ENCODE data around the gene COL4A2.

The COL4A2 gene

DNA sequence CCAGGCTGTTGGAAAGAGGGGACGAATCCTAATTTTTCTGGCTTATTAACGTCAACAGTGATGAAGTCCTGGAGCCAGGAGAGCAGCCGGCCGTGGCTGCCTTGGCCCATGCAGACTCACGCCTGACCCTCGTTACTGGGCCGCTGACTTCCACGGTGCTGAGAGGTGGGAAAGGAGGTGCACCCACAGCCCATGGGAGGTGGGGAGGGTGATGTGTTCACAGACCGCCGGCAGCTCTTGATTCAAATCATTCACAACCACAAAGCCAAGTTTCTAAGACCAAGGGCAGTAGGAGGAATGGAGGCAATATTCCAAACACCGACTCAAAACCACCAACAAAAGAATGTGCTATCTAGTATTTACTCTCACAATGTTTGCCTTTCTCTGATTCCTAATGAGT is 24.3 kb downstream of the COL4A2 start:
- DNase-seq: no peak

DNA sequence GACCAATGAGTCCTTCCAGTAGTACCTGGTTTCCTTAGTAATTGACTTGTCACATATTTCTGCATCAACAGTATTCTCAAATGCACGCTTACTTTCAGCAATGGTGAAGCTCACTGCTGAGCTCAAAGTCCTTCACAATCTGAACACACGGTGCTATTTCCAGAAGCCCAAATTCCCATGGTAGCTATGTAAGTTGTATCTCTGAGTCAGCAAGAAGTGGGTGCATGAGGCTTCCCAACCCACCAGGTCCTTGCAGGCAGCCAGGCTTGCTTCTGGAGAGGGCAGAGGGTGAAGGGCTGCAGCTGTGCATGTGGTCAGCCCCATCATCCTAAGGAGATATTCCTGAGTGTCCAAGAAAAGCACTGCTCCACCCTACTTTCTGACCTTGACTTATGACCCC is 25.7 kb downstream of the COL4A2 start:
- DNase-seq: no peak
- in situ Hi-C loops (cut with MboI; ENCODE audit: low pct_unique_long_range_greater_than_20kb, low sequenced_read_pairs): no loop called here

More for the DNA sequence above, 24.3 kb downstream of the COL4A2 start:
- in situ Hi-C loops (cut with MboI; ENCODE audit: low pct_unique_long_range_greater_than_20kb, low sequenced_read_pairs): no loop called here

DNA sequence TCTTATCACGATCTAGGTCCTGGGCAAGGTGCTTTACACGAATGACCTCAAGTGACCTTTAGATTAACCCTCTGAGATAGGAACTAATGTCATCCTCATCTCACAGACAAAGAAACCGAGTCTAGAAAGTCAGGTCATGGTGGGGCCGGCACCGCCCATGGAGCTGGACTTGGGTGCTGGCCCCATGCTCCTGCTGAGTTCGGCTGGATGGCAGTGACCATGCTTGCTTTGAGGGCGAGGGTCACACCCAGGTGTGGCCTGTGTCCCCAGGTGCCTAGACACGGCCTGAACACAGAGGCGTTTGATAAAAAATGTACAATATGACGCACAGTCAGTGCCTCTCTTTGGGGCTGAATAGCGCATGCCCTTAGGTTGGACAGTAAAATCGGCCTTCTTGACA is 26.8 kb downstream of the COL4A2 start:
- in situ Hi-C loops (cut with MboI; ENCODE audit: low pct_unique_long_range_greater_than_20kb, low sequenced_read_pairs): no loop called here
- no peak for DNase-seq

DNA sequence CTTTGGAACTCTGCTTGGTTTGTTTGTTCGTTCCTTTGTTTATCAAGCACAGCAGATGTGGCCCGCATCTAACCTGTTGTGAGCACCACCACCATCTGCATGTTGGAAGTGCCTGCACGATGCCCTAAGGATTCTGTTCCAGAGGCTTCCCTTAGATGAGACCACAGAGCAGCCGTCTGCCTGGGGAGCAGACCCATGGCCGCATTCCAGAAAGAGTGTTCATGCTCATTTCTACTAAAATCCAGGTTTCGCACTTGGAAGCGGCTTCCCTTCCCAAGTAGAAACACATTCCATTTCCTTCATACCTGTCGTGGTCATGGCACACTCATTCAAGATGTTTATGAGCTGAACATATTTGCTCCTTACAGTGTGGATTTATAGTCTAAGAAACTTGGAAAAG is 27.2 kb downstream of the COL4A2 start:
- in situ Hi-C loops (cut with MboI; ENCODE audit: low pct_unique_long_range_greater_than_20kb, low sequenced_read_pairs): no loop called here
- DNase-seq: no peak

DNA sequence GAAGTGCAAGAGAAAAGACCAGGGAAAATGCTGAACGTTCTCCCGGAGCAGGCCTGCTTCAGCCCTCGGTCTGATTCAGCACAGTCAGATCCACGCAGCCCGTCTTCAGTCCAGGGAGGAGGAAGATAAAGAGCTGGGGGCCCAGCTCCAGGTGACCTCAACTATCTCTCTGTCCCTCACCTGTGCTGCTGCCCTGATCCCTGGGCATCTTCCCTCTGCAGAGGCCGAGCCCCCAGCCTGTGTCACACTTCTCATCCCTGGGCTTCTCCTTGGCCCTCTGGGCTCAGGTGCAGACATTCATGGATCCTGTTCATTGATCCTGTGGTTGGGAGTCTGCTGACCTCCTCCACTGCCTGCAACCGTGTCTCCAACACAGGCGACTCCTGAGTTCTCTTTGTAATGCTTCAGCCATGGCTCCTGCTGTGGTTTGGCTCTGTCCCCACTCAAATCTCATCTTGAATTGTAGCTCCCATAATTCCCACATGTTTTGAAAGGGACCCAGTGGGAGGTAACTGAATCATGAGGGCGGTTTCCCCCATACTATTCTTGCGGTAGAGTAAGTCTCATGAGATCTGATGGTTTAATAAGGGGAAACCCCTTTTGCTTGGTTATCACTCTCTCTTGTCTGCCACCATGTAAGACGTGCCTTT is 27.9 kb downstream of the COL4A2 start:
- no peak for DNase-seq
- in situ Hi-C loops (cut with MboI; ENCODE audit: low pct_unique_long_range_greater_than_20kb, low sequenced_read_pairs): no loop called here

DNA sequence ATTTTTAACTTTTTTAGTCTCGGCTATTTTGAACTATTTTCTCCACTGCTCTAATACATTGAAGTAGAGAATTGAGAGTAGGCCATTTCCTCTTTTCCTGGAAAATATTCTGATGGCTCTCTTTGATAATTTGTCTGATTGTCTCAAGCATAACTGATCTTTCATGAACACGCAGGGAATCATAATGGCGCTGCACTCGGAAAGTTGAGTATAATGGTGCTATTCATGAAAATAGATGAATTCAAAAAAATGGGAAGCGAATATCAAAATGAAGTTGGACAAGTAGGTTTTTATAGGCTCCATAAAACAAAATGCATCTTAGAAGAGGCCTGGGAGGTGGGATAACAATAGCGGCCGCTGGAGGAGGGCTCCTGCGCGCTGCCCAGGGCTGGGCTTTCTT is 29.0 kb downstream of the COL4A2 start:
- in situ Hi-C loops (cut with MboI; ENCODE audit: low pct_unique_long_range_greater_than_20kb, low sequenced_read_pairs): no loop called here
- no peak for DNase-seq

DNA sequence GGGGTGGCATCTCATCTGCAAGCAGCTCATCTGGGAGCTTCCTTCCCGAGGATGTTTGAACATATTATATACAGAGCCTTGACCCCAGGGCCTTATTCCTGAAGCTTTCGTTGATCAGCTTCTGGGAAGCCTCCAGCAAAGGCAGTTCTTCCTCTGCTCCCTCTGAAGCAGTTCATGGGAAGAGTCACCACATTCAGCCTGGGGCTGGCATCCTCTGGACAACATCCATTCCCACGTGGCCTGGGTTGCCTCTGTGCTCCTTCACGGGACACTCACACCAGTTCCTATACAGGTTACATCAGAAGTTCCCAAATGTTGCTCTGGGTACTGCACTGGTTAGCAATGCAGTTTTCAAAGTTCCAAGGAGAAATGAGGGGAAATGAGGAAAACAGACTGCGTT is 29.6 kb downstream of the COL4A2 start:
- in situ Hi-C loops (cut with MboI; ENCODE audit: low pct_unique_long_range_greater_than_20kb, low sequenced_read_pairs): no loop called here

DNA sequence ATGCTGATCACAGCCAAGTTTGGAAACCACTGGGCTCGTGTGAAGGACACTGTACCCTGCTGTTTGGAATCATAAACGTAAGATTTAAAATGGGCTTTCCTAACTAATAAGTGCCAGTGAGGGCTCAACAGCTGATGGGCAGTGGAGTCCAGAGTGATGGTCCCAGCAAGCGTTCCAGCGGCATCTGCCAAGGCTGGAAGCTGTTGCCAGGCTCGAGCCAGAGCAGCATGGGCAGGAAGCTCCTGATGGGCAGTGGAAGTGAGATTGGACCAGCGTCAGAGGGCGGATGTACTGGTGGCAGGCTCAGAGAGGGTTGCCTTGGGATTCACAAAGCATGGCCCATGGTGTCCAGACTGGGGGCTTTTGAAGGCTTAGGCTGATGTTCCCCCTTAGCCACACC is 30.2 kb downstream of the COL4A2 start:
- in situ Hi-C loops (cut with MboI; ENCODE audit: low pct_unique_long_range_greater_than_20kb, low sequenced_read_pairs): no loop called here
- DNase-seq: no peak

More for the DNA sequence above, 29.6 kb downstream of the COL4A2 start:
- no peak for DNase-seq

DNA sequence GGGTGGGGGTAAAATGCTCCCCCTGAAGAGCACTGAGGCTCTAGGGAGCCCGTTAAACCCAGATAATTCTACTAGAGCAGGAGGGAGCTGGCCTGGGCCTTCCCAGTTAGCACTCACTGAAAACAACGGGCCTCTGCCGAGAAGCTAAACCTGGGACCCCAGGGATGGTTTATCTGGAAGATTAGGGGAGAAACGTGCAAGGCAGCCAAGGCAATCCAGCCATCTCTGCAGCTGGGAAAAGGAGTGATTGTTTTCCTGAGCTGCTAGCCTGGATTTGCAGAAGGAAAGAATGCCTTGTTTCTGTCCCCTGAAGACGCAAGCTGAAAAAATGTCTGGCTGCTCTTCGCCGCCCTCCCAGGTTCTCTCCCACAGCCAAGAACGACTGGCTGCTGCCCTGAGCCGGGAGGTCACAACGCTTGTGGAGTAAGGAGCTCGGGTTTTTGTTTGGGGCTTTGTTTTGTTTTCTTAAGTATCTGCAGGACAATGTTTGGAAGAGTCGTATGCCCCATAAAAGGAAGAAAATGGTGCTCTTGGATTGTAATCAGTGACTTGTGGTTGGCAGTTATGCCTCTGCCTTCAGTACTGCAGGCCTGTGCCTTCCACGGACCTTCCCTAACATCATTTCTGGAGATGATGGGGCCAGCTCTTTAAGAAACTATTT is 31.5 kb downstream of the COL4A2 start:
- DNase-seq: no peak
- in situ Hi-C loops (cut with MboI; ENCODE audit: low pct_unique_long_range_greater_than_20kb, low sequenced_read_pairs): no loop called here

DNA sequence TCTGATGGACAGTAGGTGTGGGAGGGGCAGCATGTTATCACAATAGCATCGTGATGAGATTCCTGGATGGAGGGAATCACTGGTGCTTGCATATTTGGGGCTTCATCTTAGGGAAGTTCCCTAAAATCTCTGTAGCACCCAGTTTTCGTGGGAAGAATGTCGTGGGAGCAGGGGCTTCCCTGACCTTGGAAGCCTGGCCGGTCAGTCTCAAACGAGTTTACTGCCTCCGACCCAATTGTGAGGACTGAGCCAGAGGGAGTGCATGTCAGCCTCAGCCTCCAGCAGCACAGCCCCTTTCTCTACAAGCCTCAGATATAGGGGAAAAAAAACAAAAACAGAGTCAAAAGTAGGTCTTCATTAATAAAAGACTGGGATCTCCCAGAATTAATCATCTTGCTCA is 32.2 kb downstream of the COL4A2 start:
- no peak for DNase-seq
- in situ Hi-C loops (cut with MboI; ENCODE audit: low pct_unique_long_range_greater_than_20kb, low sequenced_read_pairs): no loop called here

DNA sequence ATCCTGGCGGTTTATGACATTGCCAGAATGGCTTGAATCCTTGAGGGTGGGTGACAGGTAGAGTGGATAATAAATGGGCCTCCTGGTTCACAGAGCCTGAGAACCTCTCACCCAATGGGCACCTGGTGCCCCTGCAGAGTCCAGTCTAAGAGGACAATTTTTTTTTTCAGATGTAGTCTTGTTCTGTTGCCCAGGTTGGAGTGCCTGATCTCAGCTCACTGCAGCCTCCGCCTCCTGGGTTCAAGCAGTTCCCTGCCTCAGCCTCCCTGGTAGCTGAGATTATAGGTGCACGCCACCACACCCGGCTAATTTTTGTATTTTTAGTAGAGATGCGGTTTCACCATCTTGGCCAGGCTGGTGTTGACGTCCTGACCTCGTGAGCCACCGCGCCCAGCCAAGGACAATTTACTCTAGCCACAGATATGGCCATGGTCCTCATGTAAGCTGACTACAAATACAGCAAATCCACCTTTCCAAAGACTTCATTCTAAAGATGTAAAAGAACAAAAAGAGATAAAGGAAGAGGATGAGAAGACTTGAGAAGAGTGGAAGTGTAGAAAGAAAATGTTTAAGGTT is 33.0 kb downstream of the COL4A2 start:
- DNase-seq: no peak
- in situ Hi-C loops (cut with MboI; ENCODE audit: low pct_unique_long_range_greater_than_20kb, low sequenced_read_pairs): no loop called here

DNA sequence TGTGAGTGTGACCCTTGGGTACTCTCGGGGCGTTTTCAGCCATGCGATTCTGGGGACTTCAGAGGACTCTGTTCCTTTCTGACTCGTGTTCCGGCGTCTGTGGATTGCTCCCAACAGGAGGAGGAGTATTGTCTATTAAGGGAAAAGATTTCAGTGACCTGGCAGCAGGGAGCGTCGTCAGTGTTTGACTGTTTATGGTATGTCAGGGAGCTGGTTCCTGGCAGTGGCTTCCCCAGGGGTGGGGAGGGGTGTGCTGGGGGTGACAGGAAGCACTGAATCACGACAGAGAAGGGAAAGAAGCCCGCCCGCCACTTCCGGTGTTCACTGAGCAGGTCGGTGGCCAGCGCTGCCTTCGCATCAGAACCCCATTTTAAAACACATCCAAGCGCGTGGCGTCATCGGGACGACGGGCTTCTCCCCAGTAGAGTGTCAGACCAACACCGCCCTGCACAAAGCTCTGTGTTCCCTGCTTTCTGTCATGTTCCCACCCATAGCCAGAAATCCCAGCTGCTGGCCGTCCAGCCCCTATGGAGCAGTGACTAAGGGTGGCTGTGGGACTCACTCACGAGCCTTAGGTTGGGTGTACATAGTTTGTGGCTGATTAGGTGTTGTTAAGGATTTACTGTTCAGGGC is 33.8 kb downstream of the COL4A2 start:
- no peak for DNase-seq
- in situ Hi-C loops (cut with MboI; ENCODE audit: low pct_unique_long_range_greater_than_20kb, low sequenced_read_pairs): no loop called here

DNA sequence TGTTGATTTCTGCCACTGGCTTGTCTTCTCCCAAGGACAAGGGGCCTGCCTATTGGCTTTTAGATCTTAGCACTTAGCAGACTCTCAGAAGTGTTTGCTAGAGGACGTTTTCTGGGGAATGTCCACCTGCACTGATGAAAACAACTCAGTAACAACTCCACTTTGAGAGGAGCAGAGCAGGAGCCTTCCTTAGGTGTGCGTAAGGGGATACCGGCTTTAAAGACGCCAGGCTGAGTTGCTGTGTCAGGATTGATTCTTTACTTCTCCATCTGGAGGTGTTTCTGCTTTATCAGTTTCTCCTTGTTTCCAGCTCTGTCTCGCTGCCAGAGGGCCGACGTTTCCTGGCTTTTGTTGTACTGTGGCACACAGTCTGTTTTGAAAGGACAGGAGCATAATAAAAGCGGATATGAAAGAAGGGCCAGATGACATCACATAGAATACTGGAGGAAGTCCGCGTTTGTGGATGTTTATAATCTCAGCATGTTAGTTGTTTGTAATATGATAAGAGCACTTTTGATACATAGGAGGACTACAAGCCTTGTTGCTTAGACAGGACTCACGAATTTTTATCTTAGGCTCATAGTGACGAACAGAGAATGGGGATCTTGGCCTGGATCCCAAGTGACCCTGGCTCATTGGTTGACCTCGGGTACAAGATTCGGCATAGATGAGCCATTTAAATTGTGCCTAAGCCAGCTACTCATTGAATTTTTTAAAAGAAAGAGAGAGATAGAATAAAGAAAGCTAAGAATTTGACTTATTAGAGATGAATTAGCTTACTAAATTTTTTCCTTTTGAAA is 34.6 kb downstream of the COL4A2 start:
- in situ Hi-C loops (cut with MboI; ENCODE audit: low pct_unique_long_range_greater_than_20kb, low sequenced_read_pairs): no loop called here
- no peak for DNase-seq

DNA sequence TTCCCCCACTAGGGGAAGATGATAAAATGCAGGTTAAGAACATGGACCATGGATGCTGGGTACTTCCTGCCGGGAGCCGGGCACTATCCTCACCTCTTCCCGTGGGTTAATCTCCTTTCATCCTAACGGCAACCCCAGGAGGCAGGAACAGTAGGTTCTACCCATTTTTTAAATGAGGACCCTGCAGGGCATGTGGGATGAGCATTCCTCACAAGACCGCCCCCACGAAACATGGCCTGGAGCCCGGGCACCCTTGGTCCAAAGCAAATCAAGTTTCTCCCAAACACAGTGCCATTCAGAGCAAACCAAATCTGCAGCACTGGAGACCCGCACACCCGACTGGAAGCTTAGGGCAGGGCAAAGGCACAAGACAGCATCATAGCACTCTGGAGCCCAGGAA is 35.4 kb downstream of the COL4A2 start:
- in situ Hi-C loops (cut with MboI; ENCODE audit: low pct_unique_long_range_greater_than_20kb, low sequenced_read_pairs): no loop called here
- DNase-seq: no peak

DNA sequence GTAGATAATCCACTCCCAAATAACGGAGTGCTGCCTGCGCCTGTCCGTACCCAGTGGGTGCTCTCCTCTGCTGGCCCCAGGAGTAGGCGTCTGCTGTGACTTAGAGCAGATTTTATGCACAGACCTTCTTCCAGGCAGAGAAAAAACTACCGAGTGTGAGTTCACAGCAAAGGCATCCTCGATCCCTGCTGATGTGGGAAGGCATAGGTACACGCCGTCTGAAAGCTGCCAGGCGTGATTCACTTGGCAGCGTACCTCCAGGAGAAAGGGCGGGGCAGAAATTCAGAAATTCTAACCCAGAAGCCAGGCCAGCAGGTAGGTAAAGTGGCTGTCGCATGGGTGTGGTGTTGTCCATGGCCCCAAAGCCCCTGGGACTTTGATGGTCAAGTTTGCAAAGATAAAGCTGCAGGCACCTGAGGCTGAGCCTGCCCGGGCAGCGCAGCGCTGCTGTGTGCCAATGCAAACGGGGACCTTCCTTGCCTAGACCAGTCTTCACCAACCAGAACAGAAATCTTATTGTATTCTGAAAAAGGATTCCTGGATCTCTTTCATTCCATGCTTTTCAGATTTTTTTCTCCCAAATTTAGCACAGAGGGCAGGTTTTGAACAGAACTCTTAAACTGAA is 36.3 kb downstream of the COL4A2 start:
- no peak for DNase-seq
- in situ Hi-C loops (cut with MboI; ENCODE audit: low pct_unique_long_range_greater_than_20kb, low sequenced_read_pairs): no loop called here

DNA sequence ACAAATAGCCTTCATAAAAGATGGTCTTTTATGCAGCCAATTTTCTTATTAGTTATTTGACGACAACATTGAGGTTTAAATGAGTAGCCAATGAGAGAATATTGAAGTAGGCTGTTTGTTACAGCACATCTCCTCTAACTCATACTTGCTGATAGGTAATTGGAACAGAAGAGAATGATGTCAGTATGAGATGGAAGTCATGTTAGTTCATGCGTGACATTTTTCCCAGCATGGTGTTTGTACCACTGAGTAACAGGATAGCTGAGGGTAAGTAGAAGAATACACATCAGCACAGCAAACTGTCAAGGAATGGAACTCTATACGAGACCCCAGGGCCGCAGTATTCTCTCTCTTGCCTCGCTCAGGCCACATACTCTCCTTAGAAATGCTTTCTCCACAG is 37.2 kb downstream of the COL4A2 start:
- in situ Hi-C loops (cut with MboI; ENCODE audit: low pct_unique_long_range_greater_than_20kb, low sequenced_read_pairs): no loop called here

DNA sequence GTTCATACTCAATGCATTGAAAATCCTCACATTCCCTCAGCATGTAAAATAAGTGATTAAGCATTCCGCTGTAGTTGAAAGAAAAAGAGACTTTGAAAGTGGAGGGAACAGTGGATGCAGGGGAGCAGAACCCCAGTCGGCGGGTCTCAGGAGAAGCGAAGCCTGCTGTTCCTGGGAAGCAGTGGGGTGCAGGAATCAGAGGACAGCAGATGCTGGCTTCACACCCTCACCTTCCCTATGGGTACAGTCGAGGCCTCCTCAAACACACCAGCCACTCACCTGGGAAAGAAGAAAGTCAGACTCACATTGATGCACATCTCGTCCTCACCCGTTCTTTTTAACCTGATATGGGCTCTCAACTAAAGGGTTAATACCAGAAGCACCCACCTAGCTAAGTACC is 38.2 kb downstream of the COL4A2 start:
- in situ Hi-C loops (cut with MboI; ENCODE audit: low pct_unique_long_range_greater_than_20kb, low sequenced_read_pairs): no loop called here
- no peak for DNase-seq

More for the DNA sequence above, 37.2 kb downstream of the COL4A2 start:
- no peak for DNase-seq

DNA sequence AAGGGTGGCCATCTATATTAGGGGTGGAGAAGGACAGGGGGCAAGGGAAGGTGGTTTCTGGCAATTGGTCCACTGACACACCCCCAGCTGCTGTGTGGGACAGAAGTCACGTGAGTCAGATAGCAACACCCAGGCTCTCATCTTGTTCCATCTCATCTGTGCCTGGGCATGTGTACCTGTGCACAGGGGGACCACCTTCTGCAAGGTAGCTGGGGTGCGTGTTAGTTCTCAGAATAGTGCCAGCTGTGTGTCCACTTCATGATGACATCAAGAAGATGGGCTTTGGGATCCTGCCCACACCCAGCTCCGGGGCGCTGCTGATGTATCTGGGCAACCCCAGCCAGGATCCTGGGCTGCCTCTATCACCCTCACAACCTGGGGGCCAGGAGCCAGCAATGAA is 38.6 kb downstream of the COL4A2 start:
- DNase-seq: no peak
- in situ Hi-C loops (cut with MboI; ENCODE audit: low pct_unique_long_range_greater_than_20kb, low sequenced_read_pairs): no loop called here

DNA sequence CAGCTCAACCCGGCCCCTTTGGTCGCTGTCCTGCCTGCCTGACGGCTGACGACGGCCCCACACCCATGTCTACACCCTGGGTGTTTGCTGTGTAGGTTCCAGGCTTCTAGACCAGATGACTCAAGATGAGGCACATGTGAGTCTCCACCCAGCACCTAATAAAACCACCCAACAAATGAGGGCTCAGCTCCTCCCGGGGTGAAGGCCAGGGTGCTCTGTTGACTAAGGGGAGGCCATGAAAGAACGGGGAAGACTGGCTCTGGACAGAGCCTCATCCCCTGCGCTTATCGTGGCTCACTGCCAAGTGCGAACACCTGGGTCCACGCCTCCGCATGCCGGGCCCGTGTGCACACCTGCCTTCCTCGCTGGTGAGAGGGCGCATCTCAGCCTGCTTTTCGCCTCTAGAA is 39.6 kb downstream of the COL4A2 start:
- DNase-seq: no peak
- in situ Hi-C loops (cut with MboI; ENCODE audit: low pct_unique_long_range_greater_than_20kb, low sequenced_read_pairs): no loop called here

Data from KBM-7 (cell line).